ENCODE measurements around the gene CHCT1. TPM values are rescaled to one million over a fixed set of nuclear protein-coding genes. Genes with fewer than 3 reads are reported as not detected.
A peak's percentile ranks its signal among the peaks of the same experiment; 100 is the strongest.
"Not testable (repeated sequence)": the region's sequence is repeated elsewhere in the genome, so short reads cannot be mapped to it uniquely, and the experiment has no call there.

CHCT1 gene
- under 1 TPM in 1 of 5 donors, not detected in 4; 0.19 TPM for polyA plus RNA-seq (ENCODE audit: insufficient read depth in 1 of 5, insufficient read length in 5 of 5, low replicate concordance in 1 of 5)
- long read RNA-seq, donor 1 = 0 reads
- long read RNA-seq, donor 2 = 0 reads
- long read RNA-seq, donor 3 = 0 reads
- long read RNA-seq, donor 4 = 0 reads
- long read RNA-seq, donor 5 = 0 reads
- long read RNA-seq, donor 6 = 0 reads
- long read RNA-seq, donor 7 = 0 reads
- long read RNA-seq, donor 8 = 0 reads

DNA sequence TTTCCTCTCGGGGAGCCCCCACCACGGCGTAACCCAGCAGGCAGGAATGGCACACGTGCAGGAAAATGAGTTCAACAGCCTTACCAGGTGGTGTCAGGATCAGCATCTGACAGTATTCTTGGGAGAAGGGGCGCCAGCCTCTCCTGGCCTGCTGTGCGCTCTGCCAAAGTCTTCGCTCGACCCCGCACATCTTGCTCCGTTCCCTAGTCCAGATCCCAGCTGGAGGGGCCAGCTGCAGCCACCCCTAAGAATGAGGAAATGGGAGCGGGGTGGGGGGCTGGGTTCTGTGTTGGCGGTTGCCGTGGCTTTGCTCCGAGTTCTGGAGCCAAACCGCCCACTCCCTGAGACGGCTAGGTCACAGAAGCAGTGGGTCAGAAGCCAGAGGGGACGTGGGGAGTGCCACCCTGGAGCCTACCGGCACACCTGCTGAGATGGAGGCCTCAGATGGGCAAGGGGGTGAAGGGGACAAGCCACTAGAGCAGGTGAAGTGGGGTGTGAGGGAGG lies at the start of gene CHCT1:
TSS of gene CHCT1 (plus strand) at position 328 of the 504 bp plus-strand sequence. CDS start at position 432, 104 bp downstream.
- DNase-seq = no peak

DNA sequence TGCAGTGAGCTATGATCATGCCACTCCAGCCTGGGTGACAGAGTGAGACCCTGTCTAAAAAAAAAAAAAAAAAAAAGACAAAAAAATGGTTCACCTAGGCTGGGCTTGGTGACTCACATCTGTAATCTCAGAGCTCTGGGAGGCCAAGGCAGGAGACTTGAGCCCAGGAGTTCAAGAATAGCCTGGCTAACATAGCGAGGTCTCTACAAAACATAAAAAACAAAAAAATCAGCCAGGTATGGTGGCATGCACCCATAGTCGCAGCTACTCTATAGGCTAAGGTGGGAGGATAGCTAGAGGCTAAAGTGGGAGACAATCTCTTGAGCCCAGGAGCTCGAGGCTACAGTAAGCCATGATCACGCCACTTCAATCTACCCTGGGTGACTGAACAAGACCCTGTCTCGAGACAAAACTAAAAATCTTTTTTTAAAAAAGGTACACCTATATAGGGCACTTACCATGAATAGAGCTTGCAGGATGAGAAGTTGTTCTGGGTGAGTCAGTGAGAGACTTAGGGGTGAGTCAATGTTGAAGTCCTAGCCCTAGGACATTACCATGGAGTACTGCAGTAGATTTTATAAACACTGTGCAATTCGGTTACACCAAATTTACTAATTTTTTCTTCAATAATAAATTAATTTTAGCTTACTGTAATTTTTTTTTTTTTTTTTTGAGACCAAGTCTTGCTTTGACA lies 49.4 kb upstream of the CHCT1 start:
- no peak for DNase-seq

GRCh38 chr17:60378187-60378586 lies 44.1 kb upstream of the CHCT1 start:
- DNase-seq = not testable (repeated sequence)

DNA sequence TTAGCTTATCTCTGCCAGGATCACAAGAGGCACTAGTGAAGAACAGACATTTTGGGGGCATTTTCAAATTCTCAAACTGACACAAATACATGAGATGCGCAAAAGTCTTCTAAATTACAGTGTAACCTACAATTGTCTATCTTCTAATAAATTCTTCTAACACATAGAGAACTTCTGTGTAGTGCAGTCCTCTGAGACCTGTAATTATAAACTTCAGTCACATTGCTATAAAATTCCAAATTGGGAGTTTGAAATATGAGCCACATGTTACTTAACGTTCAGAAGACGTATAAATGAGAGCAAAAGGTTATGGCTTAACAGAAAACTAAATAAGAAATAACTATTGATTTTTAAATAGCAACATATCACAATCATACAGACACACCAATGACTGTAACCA lies 42.8 kb upstream of the CHCT1 start:
- not testable (repeated sequence) for DNase-seq

- DNase-seq = no peak
Measured at GRCh38 chr17:60381958-60382357, 40.3 kb upstream of the CHCT1 start.

DNA sequence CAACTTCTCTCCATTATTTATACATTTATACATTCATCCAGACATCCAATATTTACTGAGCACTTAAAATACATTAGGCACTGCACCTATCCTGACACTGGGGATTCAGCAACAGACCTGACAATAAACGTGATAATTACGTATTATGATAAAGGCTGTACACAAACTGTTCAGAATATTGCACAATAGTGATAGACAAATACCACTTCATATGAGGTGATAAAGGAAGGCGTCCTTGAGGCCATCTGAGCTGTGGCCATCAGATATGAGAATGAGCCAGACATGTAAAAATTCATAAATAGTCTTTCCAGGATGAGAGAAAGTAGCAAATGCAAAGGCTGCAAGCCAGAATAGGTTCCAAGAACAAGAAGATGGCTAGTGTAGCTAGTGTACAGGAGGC lies 38.9 kb upstream of the CHCT1 start:
- DNase-seq = no peak

GRCh38 chr17:60384921-60385320 lies 37.4 kb upstream of the CHCT1 start:
- DNase-seq = not testable (repeated sequence)

- DNase-seq = no peak
Measured at GRCh38 chr17:60386147-60387058, 35.9 kb upstream of the CHCT1 start.

GRCh38 chr17:60387666-60388065 lies 34.6 kb upstream of the CHCT1 start:
- no peak for DNase-seq

GRCh38 chr17:60388742-60389141 lies 33.5 kb upstream of the CHCT1 start:
- DNase-seq = no peak

- no peak for DNase-seq
Measured at GRCh38 chr17:60390186-60390585, 32.1 kb upstream of the CHCT1 start.

- DNase-seq = peak; percentile 28 to 36
Measured at GRCh38 chr17:60390925-60391470, 31.3 kb upstream of the CHCT1 start.

DNA sequence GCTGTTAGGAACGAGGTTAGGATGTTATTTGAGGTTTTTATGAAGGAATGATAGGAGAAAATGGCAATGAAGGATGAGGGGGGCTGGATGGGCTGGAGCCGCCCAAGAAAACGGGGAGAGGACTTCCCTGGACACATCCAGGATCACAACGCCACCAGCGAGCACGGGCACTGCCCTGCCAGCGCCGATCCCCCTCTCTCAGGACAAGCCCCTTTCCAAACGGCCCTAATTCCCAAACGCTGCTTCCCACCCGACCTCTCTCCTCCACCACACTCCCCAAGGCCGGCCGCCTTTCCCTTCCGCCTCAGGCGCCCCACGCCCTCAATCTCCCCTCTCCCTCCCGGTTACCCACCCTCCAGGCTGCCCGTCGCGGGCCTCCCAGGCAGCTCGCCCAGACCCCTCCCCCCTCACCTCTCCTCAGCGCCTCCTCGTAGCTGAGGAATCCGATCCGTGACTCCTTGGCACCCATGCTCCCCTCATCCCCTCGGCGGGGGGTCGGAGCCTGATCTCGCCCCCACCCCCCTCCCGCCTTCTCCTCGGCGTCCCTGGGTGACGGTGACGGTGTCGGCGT lies 30.7 kb upstream of the CHCT1 start:
- peak in 1 of 2 donors; percentile 13 for DNase-seq

GRCh38 chr17:60392042-60392844 lies 30.0 kb upstream of the CHCT1 start, which contains the start of gene USP32:
USP32 (minus strand) TSS chr17:60392133; CDS start chr17:60391939, 194 bp downstream.
- peak; percentile 98 for DNase-seq

GRCh38 chr17:60392845-60393702 lies 29.2 kb upstream of the CHCT1 start:
- peak; percentile 45 for DNase-seq

- no peak for DNase-seq
Measured at GRCh38 chr17:60393840-60394723, 28.2 kb upstream of the CHCT1 start.

- DNase-seq = no peak
Measured at GRCh38 chr17:60395508-60396065, 26.7 kb upstream of the CHCT1 start.

DNA sequence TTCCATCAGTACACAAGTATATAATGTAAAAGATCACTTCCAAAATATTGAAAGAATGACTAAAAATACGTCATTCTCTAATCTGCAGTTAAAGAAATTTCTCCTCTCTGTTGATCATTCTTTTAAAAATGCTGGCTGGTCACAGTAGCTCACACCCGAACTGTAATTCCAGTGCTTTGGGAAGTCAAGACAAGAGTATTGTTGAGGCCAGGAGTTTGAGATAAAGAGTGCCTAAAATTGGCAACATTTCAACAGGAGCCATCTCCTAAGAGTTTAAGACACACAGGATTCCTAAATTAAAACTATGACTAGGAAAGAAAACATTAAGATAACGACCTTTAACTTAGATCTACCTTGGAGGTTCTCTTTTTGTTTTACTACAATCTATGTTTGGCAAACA lies 25.9 kb upstream of the CHCT1 start:
- DNase-seq = no peak
